Brain microvascular endothelial cell (primary cell): ENCODE data around the gene MADD.
"Not testable (repeated sequence)": the region's sequence is repeated elsewhere in the genome, so short reads cannot be mapped to it uniquely, and the experiment has no call there.

Experiments
- DNase-seq: peaks from one replicate; pipeline ENCODE4 v3.0.0-alpha.2; 2020
- H3K27ac ChIP-seq: fragments of 250-450 bp; sonication (Bioruptor Pico); 2 replicates; pipeline ENCODE4 v1.5.1; 2020; ENCODE audit warnings: mild to moderate bottlenecking, moderate library complexity
- H3K27me3 ChIP-seq: fragments of 250-450 bp; sonication (Bioruptor Pico); replicated peaks from 2 replicates; pipeline ENCODE4 v1.5.1; 2020; ENCODE audit warnings: mild to moderate bottlenecking
- H3K36me3 ChIP-seq: fragments of 250-450 bp; sonication (Bioruptor Pico); replicated peaks from 2 replicates; pipeline ENCODE4 v1.5.1; 2020; ENCODE audit warnings: mild to moderate bottlenecking
- H3K4me3 ChIP-seq: 2 replicates; pipeline ENCODE4 v1.5.1; 2011; ENCODE audit warnings: low read depth, mild to moderate bottlenecking, control low read depth, low read length, moderate library complexity
- CTCF ChIP-seq: IDR thresholded peaks from 2 replicates; pipeline ENCODE4 v1.5.1; 2011; ENCODE audit warnings: low read depth, mild to moderate bottlenecking, moderate library complexity, low read length, control low read depth, inconsistent platforms; ENCODE audit errors: missing control alignments
- in situ Hi-C: cut with HindIII; loops from 2 replicates; pipeline ENCODE4 v1.10.0; 2017; ENCODE audit warnings: low sequenced_read_pairs, low pct_ligation_motif_present

The MADD gene

GRCh38 chr11:47331454-47332302 is 61.7 kb downstream of the MADD start:
- no peak for TF ChIP-seq CTCF
- DNase-seq, result no peak
- Histone ChIP-seq H3K27me3 (no peaks in the 10 kb centered on the region), H3K36me3 (peaks cover 24% of the 10 kb centered on the region), H3K27ac (no peak overlapping the region), H3K4me3 (no peak overlapping the region)
- in situ Hi-C loops, result no loop called here

GRCh38 chr11:47332303-47332711 is 62.4 kb downstream of the MADD start:
- DNase-seq, result no peak
- in situ Hi-C loops, result no loop called here
- peaks cover 20% of the 10 kb centered on the region for H3K36me3 ChIP-seq

GRCh38 chr11:47332791-47333525 is 63.0 kb downstream of the MADD start:
- TF ChIP-seq CTCF, result no peak
- no peak overlapping the region for H3K4me3 ChIP-seq
- H3K36me3 ChIP-seq, result peaks cover 13% of the 10 kb centered on the region
- no peaks in the 10 kb centered on the region for H3K27me3 ChIP-seq
- no peak overlapping the region for H3K27ac ChIP-seq
- DNase-seq, result no peak
- in situ Hi-C loops, result no loop called here

More at GRCh38 chr11:47332303-47332711, 62.4 kb downstream of the MADD start:
- TF ChIP-seq CTCF, result no peak
- Histone ChIP-seq H3K4me3 (no peak overlapping the region), H3K27ac (no peak overlapping the region), H3K27me3 (no peaks in the 10 kb centered on the region)

- H3K27ac ChIP-seq, result no peak overlapping the region
- no peak overlapping the region for H3K4me3 ChIP-seq
- H3K27me3 ChIP-seq, result no peaks in the 10 kb centered on the region
- DNase-seq, result no peak
- no peak for TF ChIP-seq CTCF
- H3K36me3 ChIP-seq, result peaks cover 8% of the 10 kb centered on the region
- in situ Hi-C loops, result no loop called here
Observed at GRCh38 chr11:47333526-47333845, 63.6 kb downstream of the MADD start.

- Histone ChIP-seq H3K36me3 (peaks cover 7% of the 10 kb centered on the region), H3K27ac (no peak overlapping the region), H3K4me3 (no peak overlapping the region), H3K27me3 (no peaks in the 10 kb centered on the region)
- no peak for DNase-seq
- no peak for TF ChIP-seq CTCF
- in situ Hi-C loops, result no loop called here
Observed at GRCh38 chr11:47333886-47334443, 64.0 kb downstream of the MADD start.

- H3K4me3 ChIP-seq, H3K27ac ChIP-seq, H3K27me3 ChIP-seq, in situ Hi-C loops, H3K36me3 ChIP-seq, DNase-seq: not testable (repeated sequence)
Observed at GRCh38 chr11:47334699-47335411, 64.9 kb downstream of the MADD start.
